ENCODE data around the gene TPMT.

Gene TPMT

DNA sequence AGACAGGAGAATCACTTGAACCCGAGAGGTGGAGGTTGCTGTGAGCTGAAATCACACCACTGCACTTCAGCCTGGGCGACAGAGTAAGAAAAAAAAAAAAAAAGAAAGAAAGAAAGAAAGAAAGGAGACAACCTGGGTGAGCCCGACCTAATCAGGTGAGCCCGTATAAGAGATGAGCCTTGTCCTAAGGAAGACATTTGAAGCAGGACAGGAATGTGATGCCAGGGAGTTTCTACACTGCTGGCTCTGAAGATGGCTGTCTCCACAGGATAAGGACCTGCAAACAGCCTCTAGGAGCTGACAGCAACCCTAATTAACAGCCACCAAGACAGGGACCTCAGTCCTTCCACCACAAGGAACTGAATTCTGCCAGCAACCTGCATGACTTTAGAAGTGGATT, 74.3 kb downstream of the TPMT start:
- Histone ChIP-seq H3K4me3 (ENCODE audit: low read depth in 1 of 2, low read length in 2 of 2) (no peak overlapping the region), H3K79me2 (ENCODE audit: insufficient read depth, low read length) (no peaks in the 10 kb centered on the region), H3K4me2 (ENCODE audit: insufficient read depth, low read length) (no peak overlapping the region), H3K27me3 (ENCODE audit: insufficient read depth, low read length, poor library complexity) (no peaks in the 10 kb centered on the region), H2AFZ (ENCODE audit: low read depth, low read length) (no peak overlapping the region), H3K4me1 (ENCODE audit: insufficient read depth, low read length) (no peaks in the 10 kb centered on the region), H4K20me1 (ENCODE audit: insufficient read depth, low read length) (no peaks in the 10 kb centered on the region), H3K9ac (ENCODE audit: low read depth, low read length) (no peak overlapping the region), H3K9me3 (ENCODE audit: insufficient read depth, low read length, severe bottlenecking) (peaks cover 3% of the 10 kb centered on the region), H3K36me3 (ENCODE audit: insufficient read depth, low read length) (no peaks in the 10 kb centered on the region), H3K27ac (ENCODE audit: low read length) (no peak overlapping the region)
- no peak for TF ChIP-seq EZH2 (IDR thresholded peaks at IDR 0.05; ENCODE audit: borderline replicate concordance, low read depth, low read length, severe bottlenecking)
- no peak for TF ChIP-seq CTCF (IDR thresholded peaks at IDR 0.05; ENCODE audit: borderline replicate concordance, extremely low read depth, low read length, poor library complexity, severe bottlenecking)
- DNase-seq, result no peak
- ATAC-seq (ENCODE audit: insufficient read depth, low read depth), result no peak

DNA sequence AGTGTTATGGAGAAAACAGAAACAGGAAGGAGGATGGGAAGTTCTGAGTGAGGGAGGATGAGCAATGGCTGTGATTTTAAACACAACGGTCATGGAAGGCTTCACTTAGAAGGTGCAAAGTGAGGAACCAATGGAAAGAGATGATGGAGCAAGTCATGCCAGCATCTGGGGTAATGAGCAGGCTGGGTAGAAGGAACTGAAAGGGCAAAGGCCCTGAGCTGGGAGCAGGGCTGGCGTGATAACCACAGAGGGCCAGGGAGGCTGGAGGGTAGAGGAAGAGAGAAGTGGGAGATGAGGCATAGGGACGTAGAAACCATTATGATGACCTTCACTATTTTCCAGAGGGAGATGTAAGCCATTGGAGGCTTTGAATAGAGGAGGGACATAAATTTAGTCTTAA, 76.0 kb downstream of the TPMT start:
- no peak for TF ChIP-seq EZH2 (IDR thresholded peaks at IDR 0.05; ENCODE audit: borderline replicate concordance, low read depth, low read length, severe bottlenecking)
- Histone ChIP-seq H2AFZ (ENCODE audit: low read depth, low read length) (no peak overlapping the region), H3K27ac (ENCODE audit: low read length) (no peak overlapping the region), H3K79me2 (ENCODE audit: insufficient read depth, low read length) (no peaks in the 10 kb centered on the region), H3K27me3 (ENCODE audit: insufficient read depth, low read length, poor library complexity) (no peaks in the 10 kb centered on the region), H3K4me3 (ENCODE audit: low read depth in 1 of 2, low read length in 2 of 2) (no peak overlapping the region), H4K20me1 (ENCODE audit: insufficient read depth, low read length) (no peaks in the 10 kb centered on the region), H3K4me2 (ENCODE audit: insufficient read depth, low read length) (no peak overlapping the region), H3K9me3 (ENCODE audit: insufficient read depth, low read length, severe bottlenecking) (peaks cover 6% of the 10 kb centered on the region), H3K9ac (ENCODE audit: low read depth, low read length) (no peak overlapping the region), H3K4me1 (ENCODE audit: insufficient read depth, low read length) (no peaks in the 10 kb centered on the region), H3K36me3 (ENCODE audit: insufficient read depth, low read length) (no peaks in the 10 kb centered on the region)
- no peak for ATAC-seq (ENCODE audit: insufficient read depth, low read depth)
- no peak for DNase-seq

Data from DND-41 (cell line).